Rectal smooth muscle tissue (tissue), 1 donor: Measurements from ENCODE around the gene HES3.

Experiments
- H3K27ac ChIP-seq: one replicate; pipeline ENCODE4 v1.7.0; 2013; ENCODE audit warnings: low read depth, low read length, inconsistent platforms
- H3K27me3 ChIP-seq: one replicate; pipeline ENCODE4 v1.7.0; 2013; ENCODE audit warnings: low read length; ENCODE audit not compliant: control insufficient read depth, insufficient read depth
- H3K36me3 ChIP-seq: one replicate; pipeline ENCODE4 v1.7.0; 2013; ENCODE audit warnings: low read length; ENCODE audit not compliant: control insufficient read depth, insufficient read depth
- H3K4me1 ChIP-seq: one replicate; pipeline ENCODE4 v1.7.0; 2013; ENCODE audit warnings: low read length; ENCODE audit not compliant: control insufficient read depth, insufficient read depth
- H3K4me3 ChIP-seq: one replicate; pipeline ENCODE4 v1.7.0; 2013; ENCODE audit warnings: low read length
- H3K9ac ChIP-seq: one replicate; pipeline ENCODE4 v1.7.0; 2013; ENCODE audit warnings: low read length

HES3 gene

GRCh38 chr1:6224718-6225117 lies 19.3 kb upstream of the HES3 start:
- no peak overlapping the region for H3K9ac ChIP-seq
- H3K27ac ChIP-seq, result no peak overlapping the region
- no peaks in the 10 kb centered on the region for H3K27me3 ChIP-seq
- peaks cover 6% of the 10 kb centered on the region for H3K36me3 ChIP-seq
- no peak overlapping the region for H3K4me3 ChIP-seq
- H3K4me1 ChIP-seq, result no peaks in the 10 kb centered on the region

- no peak overlapping the region for H3K27ac ChIP-seq
- H3K36me3 ChIP-seq, result peaks cover 8% of the 10 kb centered on the region
- H3K4me3 ChIP-seq, result no peak overlapping the region
- H3K9ac ChIP-seq, result no peak overlapping the region
- H3K4me1 ChIP-seq, result no peaks in the 10 kb centered on the region
- no peaks in the 10 kb centered on the region for H3K27me3 ChIP-seq
Observed at GRCh38 chr1:6225651-6226050, 18.3 kb upstream of the HES3 start.

GRCh38 chr1:6233376-6233775 lies 10.6 kb upstream of the HES3 start:
- H3K36me3 ChIP-seq, result peaks cover 10% of the 10 kb centered on the region
- no peak overlapping the region for H3K9ac ChIP-seq
- peaks cover 10% of the 10 kb centered on the region for H3K4me1 ChIP-seq
- H3K27ac ChIP-seq, result no peak overlapping the region
- no peak overlapping the region for H3K4me3 ChIP-seq
- H3K27me3 ChIP-seq, result no peaks in the 10 kb centered on the region

- Histone ChIP-seq H3K9ac (no peak overlapping the region), H3K36me3 (peaks cover 10% of the 10 kb centered on the region), H3K27ac (no peak overlapping the region), H3K4me3 (peak overlapping the region; percentile 84), H3K4me1 (peaks cover 10% of the 10 kb centered on the region), H3K27me3 (peaks cover 4% of the 10 kb centered on the region)
Observed at GRCh38 chr1:6234502-6235295, 9.3 kb upstream of the HES3 start.

- Histone ChIP-seq H3K27ac (no peak overlapping the region), H3K9ac (no peak overlapping the region), H3K4me1 (peaks cover 10% of the 10 kb centered on the region), H3K27me3 (peaks cover 4% of the 10 kb centered on the region), H3K36me3 (peaks cover 8% of the 10 kb centered on the region), H3K4me3 (peak overlapping the region; percentile 84)
Observed at GRCh38 chr1:6235296-6235677, 8.7 kb upstream of the HES3 start.

GRCh38 chr1:6237093-6237492 lies 6.9 kb upstream of the HES3 start:
- peaks cover 14% of the 10 kb centered on the region for H3K27me3 ChIP-seq
- no peak overlapping the region for H3K4me3 ChIP-seq
- H3K4me1 ChIP-seq, result peaks cover 10% of the 10 kb centered on the region
- H3K36me3 ChIP-seq, result no peaks in the 10 kb centered on the region
- H3K27ac ChIP-seq, result no peak overlapping the region
- no peak overlapping the region for H3K9ac ChIP-seq

- no peak overlapping the region for H3K27ac ChIP-seq
- H3K27me3 ChIP-seq, result peaks cover 28% of the 10 kb centered on the region
- H3K9ac ChIP-seq, result no peak overlapping the region
- H3K36me3 ChIP-seq, result no peaks in the 10 kb centered on the region
- H3K4me1 ChIP-seq, result peaks cover 10% of the 10 kb centered on the region
- H3K4me3 ChIP-seq, result no peak overlapping the region
Observed at GRCh38 chr1:6239213-6239752, 4.7 kb upstream of the HES3 start.

GRCh38 chr1:6239950-6240768 lies 3.8 kb upstream of the HES3 start:
- no peak overlapping the region for H3K4me3 ChIP-seq
- no peaks in the 10 kb centered on the region for H3K36me3 ChIP-seq
- no peak overlapping the region for H3K9ac ChIP-seq
- H3K27ac ChIP-seq, result no peak overlapping the region
- H3K27me3 ChIP-seq, result peaks cover 33% of the 10 kb centered on the region
- H3K4me1 ChIP-seq, result peaks cover 1% of the 10 kb centered on the region

GRCh38 chr1:6241107-6241886 lies 2.7 kb upstream of the HES3 start:
- no peaks in the 10 kb centered on the region for H3K36me3 ChIP-seq
- H3K4me3 ChIP-seq, result no peak overlapping the region
- H3K9ac ChIP-seq, result no peak overlapping the region
- H3K4me1 ChIP-seq, result no peaks in the 10 kb centered on the region
- H3K27ac ChIP-seq, result no peak overlapping the region
- peaks cover 41% of the 10 kb centered on the region for H3K27me3 ChIP-seq

- peaks cover 43% of the 10 kb centered on the region for H3K27me3 ChIP-seq
- no peak overlapping the region for H3K4me3 ChIP-seq
Observed at GRCh38 chr1:6241887-6242740, 1.9 kb upstream of the HES3 start.

GRCh38 chr1:6243053-6243834 lies 735 bp upstream of the HES3 start:
- Histone ChIP-seq H3K4me3 (no peak overlapping the region), H3K4me1 (no peaks in the 10 kb centered on the region), H3K9ac (no peak overlapping the region), H3K36me3 (no peaks in the 10 kb centered on the region), H3K27me3 (peaks cover 51% of the 10 kb centered on the region), H3K27ac (no peak overlapping the region)

More at GRCh38 chr1:6241887-6242740, 1.9 kb upstream of the HES3 start:
- Histone ChIP-seq H3K27ac (no peak overlapping the region), H3K9ac (no peak overlapping the region), H3K4me1 (no peaks in the 10 kb centered on the region), H3K36me3 (no peaks in the 10 kb centered on the region)
